H9 (cell line): ENCODE results near the gene MCF2L2. TPM values are rescaled to one million over a fixed set of nuclear protein-coding genes. Genes with fewer than 3 reads are reported as not detected.

Experiments used
- DNase-seq: peaks from one replicate; pipeline ENCODE4 v3.0.0-alpha.2; 2017
- H2AFZ ChIP-seq: one replicate; pipeline ENCODE4 v1.6.1; 2013; ENCODE audit warnings: mild to moderate bottlenecking, low read length, control low read depth, moderate library complexity
- H2AK5ac ChIP-seq: 2 replicates; pipeline ENCODE4 v1.6.1; 2013; ENCODE audit warnings: low read length, control low read depth, mixed read lengths; ENCODE audit not compliant: insufficient read length
- H2BK120ac ChIP-seq: one replicate; pipeline ENCODE4 v1.6.1; 2013; ENCODE audit warnings: low read depth, mild to moderate bottlenecking, low read length, control low read depth, inconsistent platforms; ENCODE audit not compliant: poor library complexity, severe bottlenecking
- H2BK12ac ChIP-seq: 2 replicates; pipeline ENCODE4 v1.6.1; 2013; ENCODE audit warnings: low read length, control low read depth, mixed read lengths, low read depth; ENCODE audit not compliant: insufficient read length
- H2BK15ac ChIP-seq: 2 replicates; pipeline ENCODE4 v1.6.1; 2013; ENCODE audit warnings: low read depth, low read length, control low read depth
- H2BK20ac ChIP-seq: one replicate; pipeline ENCODE4 v1.6.1; 2013; ENCODE audit warnings: low read depth, mild to moderate bottlenecking, low read length, control low read depth, inconsistent platforms; ENCODE audit not compliant: poor library complexity, severe bottlenecking
- H2BK5ac ChIP-seq: 2 replicates; pipeline ENCODE4 v1.6.1; 2013; ENCODE audit warnings: low read length, control low read depth, mixed read lengths; ENCODE audit not compliant: insufficient read length
- H3K14ac ChIP-seq: 2 replicates; pipeline ENCODE4 v1.6.1; 2013; ENCODE audit warnings: low read length, control low read depth; ENCODE audit not compliant: insufficient read depth
- H3K18ac ChIP-seq: 2 replicates; pipeline ENCODE4 v1.6.1; 2013; ENCODE audit warnings: low read depth, mild to moderate bottlenecking, mixed read lengths, low read length, control low read depth; ENCODE audit not compliant: insufficient read length
- H3K23ac ChIP-seq: 2 replicates; pipeline ENCODE4 v1.6.1; 2013; ENCODE audit warnings: low read length, control low read depth, mixed read lengths, low read depth; ENCODE audit not compliant: insufficient read length
- H3K23me2 ChIP-seq: 2 replicates; pipeline ENCODE4 v1.6.1; 2013; ENCODE audit warnings: low read depth, mild to moderate bottlenecking, mixed read lengths, low read length, control low read depth; ENCODE audit not compliant: insufficient read length, poor library complexity, severe bottlenecking
- H3K27ac ChIP-seq: 2 replicates; pipeline ENCODE4 v1.5.1; 2013; ENCODE audit warnings: low read length, control low read depth, mixed read lengths, low read depth; ENCODE audit not compliant: insufficient read length
- H3K27me3 ChIP-seq: 2 replicates; pipeline ENCODE4 v1.6.1; 2013; ENCODE audit warnings: low read length, control low read depth, inconsistent platforms; ENCODE audit not compliant: insufficient read depth
- H3K4ac ChIP-seq: 2 replicates; pipeline ENCODE4 v1.6.1; 2013; ENCODE audit warnings: low read depth, mild to moderate bottlenecking, control low read depth, inconsistent platforms, low read length, moderate library complexity
- H3K4me1 ChIP-seq: 2 replicates; pipeline ENCODE4 v1.6.1; 2013; ENCODE audit warnings: low read length, control low read depth, inconsistent platforms; ENCODE audit not compliant: insufficient read depth
- H3K4me2 ChIP-seq: 2 replicates; pipeline ENCODE4 v1.6.1; 2013; ENCODE audit warnings: low read length, control low read depth, mixed read lengths; ENCODE audit not compliant: insufficient read length, insufficient read depth
- H3K56ac ChIP-seq: 2 replicates; pipeline ENCODE4 v1.6.1; 2013; ENCODE audit warnings: low read depth, mild to moderate bottlenecking, mixed read lengths, low read length, control low read depth; ENCODE audit not compliant: insufficient read length
- H3K79me1 ChIP-seq: 2 replicates; pipeline ENCODE4 v1.6.1; 2013; ENCODE audit warnings: low read depth, mild to moderate bottlenecking, moderate library complexity, low read length, control low read depth, inconsistent platforms; ENCODE audit not compliant: insufficient read depth, poor library complexity, severe bottlenecking
- H3K79me2 ChIP-seq: 2 replicates; pipeline ENCODE4 v1.6.1; 2013; ENCODE audit warnings: low read length, control low read depth, inconsistent platforms; ENCODE audit not compliant: insufficient read depth
- H3K9ac ChIP-seq: 2 replicates; pipeline ENCODE4 v1.6.1; 2013; ENCODE audit warnings: low read length, control low read depth, mixed read lengths; ENCODE audit not compliant: insufficient read length; ENCODE audit errors: extremely low read depth
- H3K9me3 ChIP-seq: one replicate; pipeline ENCODE4 v1.6.1; 2013; ENCODE audit warnings: low read depth, low read length, inconsistent platforms; ENCODE audit not compliant: control insufficient read depth
- H3T11ph ChIP-seq: one replicate; pipeline ENCODE4 v1.6.1; 2013; ENCODE audit warnings: mild to moderate bottlenecking, low read length, control low read depth, inconsistent platforms
- H4K20me1 ChIP-seq: one replicate; pipeline ENCODE4 v1.6.1; 2013; ENCODE audit not compliant: control insufficient read depth, insufficient read length, insufficient read depth
- H4K5ac ChIP-seq: 2 replicates; pipeline ENCODE4 v1.6.1; 2013; ENCODE audit warnings: low read depth, mild to moderate bottlenecking, mixed read lengths, low read length, control low read depth; ENCODE audit not compliant: insufficient read length
- H4K8ac ChIP-seq: replicated peaks from 2 replicates; pipeline ENCODE4 v1.6.1; 2013; ENCODE audit warnings: low read length, control low read depth, mixed read lengths, low read depth; ENCODE audit not compliant: insufficient read length
- H4K91ac ChIP-seq: 2 replicates; pipeline ENCODE4 v1.6.1; 2013; ENCODE audit warnings: low read depth, mild to moderate bottlenecking, moderate library complexity, mixed read lengths, low read length, control low read depth; ENCODE audit not compliant: insufficient read length
- H3K27ac Mint-ChIP-seq, 3 experiments: 2 replicates in 2 of 3; 3 replicates in 1 of 3; pipeline ENCODE4 v1.8.0; 2020 to 2021; ENCODE audit warnings: mixed read lengths in 3 of 3, mild to moderate bottlenecking in 1 of 3, moderate library complexity in 1 of 3
- H3K27me3 Mint-ChIP-seq: 2 replicates; pipeline ENCODE4 v1.8.0; 2021; ENCODE audit warnings: low read depth, mild to moderate bottlenecking, moderate library complexity, mixed read lengths
- H3K36me3 Mint-ChIP-seq, 3 experiments: 2 replicates in 2 of 3; 3 replicates in 1 of 3; pipeline ENCODE4 v1.8.0; 2020 to 2021; ENCODE audit warnings: low read depth in 3 of 3, mixed read lengths in 3 of 3; ENCODE audit not compliant: insufficient read depth in 1 of 3
- H3K4me1 Mint-ChIP-seq, 2 experiments: 2 replicates each; pipeline ENCODE4 v1.8.0; 2020; ENCODE audit warnings: mixed read lengths in 2 of 2
- H3K4me3 Mint-ChIP-seq, 2 experiments: 2 replicates in 1 of 2; 3 replicates in 1 of 2; pipeline ENCODE4 v1.8.0; 2020 to 2021; ENCODE audit warnings: mild to moderate bottlenecking in 2 of 2, mixed read lengths in 2 of 2, moderate library complexity in 1 of 2
- H3K9me3 Mint-ChIP-seq, 2 experiments: 2 replicates in 1 of 2; 3 replicates in 1 of 2; pipeline ENCODE4 v1.8.0; 2020; ENCODE audit warnings: mild to moderate bottlenecking in 2 of 2, mixed read lengths in 2 of 2, moderate library complexity in 1 of 2
- CTCF ChIP-seq: fragments of 200-600 bp; sonication (generic); conservative IDR thresholded peaks from 3 replicates; pipeline ENCODE4 v1.8.0; 2021; ENCODE audit warnings: antibody characterized with exemption, mild to moderate bottlenecking
- WGBS: extraction: QIAGEN DNeasy Blood & Tissue Kit; methylation state at CpG from one replicate; pipeline ENCODE4 v1.1.7; 2013; ENCODE audit warnings: missing lambda C conversion rate, low lambda C conversion rate, mixed read lengths; ENCODE audit not compliant: insufficient read length; ENCODE audit errors: extremely low coverage; 5-methylcytosine and 5-hydroxymethylcytosine counted together
- total RNA-seq: library from RNA; stranded (reverse); gene quantifications from 2 replicates; pipeline ENCODE4 v1.2.1, GENCODE V29; 2021

The MCF2L2 gene
- total RNA-seq, 1 experiment from 2014 or later, result 6.4 TPM

- no peaks in the 10 kb centered on the region for H3K79me2 ChIP-seq
- no peak overlapping the region for H2BK120ac ChIP-seq
- H3K23me2 ChIP-seq, result peaks cover 20% of the 10 kb centered on the region
- H4K5ac ChIP-seq, result peak overlapping the region; percentile 17
- TF ChIP-seq CTCF, result no peak
- no peaks in the 10 kb centered on the region for H4K20me1 ChIP-seq
- DNase-seq, result no peak
- H3T11ph ChIP-seq, result no peak overlapping the region
- peak overlapping the region; percentile 93 for H3K14ac ChIP-seq
- no peak overlapping the region for H2BK12ac ChIP-seq
- Mint-ChIP-seq H3K27me3 (peaks cover 19% of the 10 kb centered on the region), H3K36me3 (peaks cover 0 to 4% (median 4%) of the 10 kb centered on the region in 3 experiments; a peak in 2 of 7 replicates), H3K4me3 (peak overlapping the region; percentile 67 to 82), H3K4me1 (peaks cover 25 to 33% of the 10 kb centered on the region in 2 experiments), H3K9me3 (no peaks in the 10 kb centered on the region), H3K27ac (peak overlapping the region in 1 of 3 experiments; percentile 63; a peak in 1 of 7 replicates)
- peaks cover 10% of the 10 kb centered on the region; the same call in 1 of the 2 replicates for H3K27me3 ChIP-seq
- no peak overlapping the region; the same call in 1 of the 2 replicates for H2BK15ac ChIP-seq
- H2BK5ac ChIP-seq, result no peak overlapping the region
- H3K9me3 ChIP-seq, result no peaks in the 10 kb centered on the region
- H3K79me1 ChIP-seq, result no peaks in the 10 kb centered on the region
- no peak overlapping the region for H2AK5ac ChIP-seq
- no CpG with 5 or more reads among the region's 111 CpGs for WGBS
- peak overlapping the region; percentile 94 for H3K4me2 ChIP-seq
- no peak overlapping the region for H2AFZ ChIP-seq
- H3K27ac ChIP-seq, result no peak overlapping the region
- no peak overlapping the region for H3K56ac ChIP-seq
- H3K9ac ChIP-seq, result peak overlapping the region; percentile 72
- H4K91ac ChIP-seq, result no peak overlapping the region
- H4K8ac ChIP-seq, result no peak overlapping the region
- H3K4me1 ChIP-seq, result peaks cover 9% of the 10 kb centered on the region; the same call in 1 of the 2 replicates
- H3K4ac ChIP-seq, result no peak overlapping the region
- no peak overlapping the region for H3K23ac ChIP-seq
- peak overlapping the region; percentile 2 for H3K18ac ChIP-seq
- H2BK20ac ChIP-seq, result no peak overlapping the region
Observed at GRCh38 chr3:183253528-183254486, 174.6 kb downstream of the MCF2L2 start.
